Bronchial epithelial cell (primary cell): ENCODE results near the gene KCNN3. TPM values are rescaled to one million over a fixed set of nuclear protein-coding genes. Genes with fewer than 3 reads are reported as not detected.

Source experiments
- DNase-seq: peaks from one replicate; pipeline ENCODE4 v3.0.0-alpha.2; 2010; ENCODE audit warnings: low read depth
- FAIRE-seq: peaks from 2 replicates; lab custom pipeline; 2011; peaks lifted over from hg19 to GRCh38; lab: Jason Lieb, UNC
- H3K27me3 ChIP-seq: 2 replicates; pipeline ENCODE4 v1.5.1; 2011; ENCODE audit warnings: low read length; ENCODE audit not compliant: control insufficient read depth, insufficient read depth
- H3K36me3 ChIP-seq: 2 replicates; pipeline ENCODE4 v1.5.1; 2011; ENCODE audit warnings: low read length; ENCODE audit not compliant: control insufficient read depth, insufficient read depth
- H3K4me3 ChIP-seq: 2 replicates; pipeline ENCODE4 v1.5.1; 2011; ENCODE audit warnings: mild to moderate bottlenecking, low read depth, low read length, control low read depth
- CTCF ChIP-seq: IDR thresholded peaks from 2 replicates; pipeline ENCODE4 v1.5.1; 2011; ENCODE audit warnings: mild to moderate bottlenecking, moderate library complexity, low read length, control low read depth, inconsistent platforms; ENCODE audit not compliant: insufficient read depth, severe bottlenecking
- total RNA-seq: library from RNA; depleted of rRNA; stranded (reverse); fragments of >200 nt; gene quantifications from 2 replicates; pipeline ENCODE4 v1.2.1, GENCODE V29; 2014

KCNN3 gene
- total RNA-seq, 1 donor from 2014 or later, result under 0.01 TPM

GRCh38 chr1:154851392-154852177, 18.5 kb downstream of the KCNN3 start:
- no peak for DNase-seq
- TF ChIP-seq CTCF, result no peak
- Histone ChIP-seq H3K4me3 (no peak overlapping the region), H3K27me3 (peaks cover 3% of the 10 kb centered on the region), H3K36me3 (no peaks in the 10 kb centered on the region)
- FAIRE-seq, result no peak

DNA sequence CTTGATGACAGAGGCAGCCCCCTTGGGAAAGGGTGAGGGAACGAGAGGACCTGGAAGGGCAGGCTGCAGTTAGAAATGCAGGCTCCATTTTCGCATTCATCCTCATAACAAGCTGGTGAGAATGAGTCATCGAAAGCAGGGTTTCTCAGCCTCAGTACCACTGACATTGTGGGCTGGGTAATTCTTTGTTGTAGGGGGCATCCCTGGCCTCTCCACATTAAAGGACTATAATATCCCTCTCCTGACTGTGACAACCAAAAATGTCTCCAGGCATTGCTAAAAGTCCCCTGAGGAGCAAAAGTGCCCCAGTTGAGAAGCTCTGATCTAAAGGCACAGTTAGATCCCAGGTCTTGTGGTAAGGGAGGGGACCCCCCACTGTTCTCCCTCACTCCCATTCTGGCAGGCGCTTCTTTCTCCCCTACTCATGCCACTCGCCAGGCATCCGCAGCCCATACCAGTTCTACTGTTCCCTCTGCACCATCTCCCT, 20.4 kb downstream of the KCNN3 start:
- no peak overlapping the region for H3K4me3 ChIP-seq
- FAIRE-seq (no peak), DNase-seq (no peak)
- no peaks in the 10 kb centered on the region for H3K36me3 ChIP-seq
- no peak for TF ChIP-seq CTCF
- peaks cover 5% of the 10 kb centered on the region for H3K27me3 ChIP-seq

DNA sequence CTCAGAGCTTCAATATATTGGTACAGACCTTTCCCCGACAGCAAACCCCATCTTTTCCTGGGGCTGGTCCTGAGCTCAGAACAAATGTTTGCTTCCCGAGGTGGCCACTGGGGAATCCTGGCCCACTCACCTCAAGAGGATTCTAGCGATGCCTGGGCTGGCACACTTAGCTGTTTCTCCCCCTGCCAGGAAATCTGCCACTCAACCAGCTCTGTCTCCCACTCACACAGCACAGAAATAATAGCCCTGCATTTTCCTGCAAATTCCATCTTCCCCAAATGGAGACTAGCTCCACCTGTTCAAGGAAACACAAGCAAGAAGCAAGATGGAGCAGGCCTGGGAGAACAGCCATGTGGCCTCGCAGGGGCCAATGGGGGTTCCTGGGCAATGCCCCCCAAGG, 21.1 kb downstream of the KCNN3 start:
- DNase-seq (no peak), FAIRE-seq (no peak)
- H3K27me3 ChIP-seq, result peaks cover 7% of the 10 kb centered on the region
- TF ChIP-seq CTCF, result no peak
- no peaks in the 10 kb centered on the region for H3K36me3 ChIP-seq
- H3K4me3 ChIP-seq, result no peak overlapping the region

DNA sequence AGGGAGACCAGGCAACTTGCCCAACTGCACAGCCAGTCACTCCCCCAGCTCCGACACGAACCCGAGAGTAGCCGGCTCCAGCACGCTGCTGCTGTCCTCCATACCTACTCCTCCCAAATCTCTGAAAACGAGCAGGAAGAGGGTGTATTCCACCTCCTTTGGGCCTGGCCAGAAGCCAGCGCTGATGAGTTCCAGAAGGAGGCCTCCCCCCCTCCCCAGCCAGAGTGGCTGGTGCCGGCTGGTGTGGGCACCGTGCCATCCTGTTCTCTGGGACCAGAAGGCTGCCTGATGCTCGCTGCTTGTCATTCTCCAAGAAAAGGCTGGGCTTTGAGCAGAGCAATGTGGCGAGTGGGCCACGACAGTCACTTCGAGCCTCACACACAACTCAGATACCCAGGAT, 22.2 kb downstream of the KCNN3 start:
- Histone ChIP-seq H3K36me3 (no peaks in the 10 kb centered on the region), H3K4me3 (no peak overlapping the region), H3K27me3 (peaks cover 11% of the 10 kb centered on the region)
- TF ChIP-seq CTCF, result no peak
- DNase-seq (no peak), FAIRE-seq (no peak)

DNA sequence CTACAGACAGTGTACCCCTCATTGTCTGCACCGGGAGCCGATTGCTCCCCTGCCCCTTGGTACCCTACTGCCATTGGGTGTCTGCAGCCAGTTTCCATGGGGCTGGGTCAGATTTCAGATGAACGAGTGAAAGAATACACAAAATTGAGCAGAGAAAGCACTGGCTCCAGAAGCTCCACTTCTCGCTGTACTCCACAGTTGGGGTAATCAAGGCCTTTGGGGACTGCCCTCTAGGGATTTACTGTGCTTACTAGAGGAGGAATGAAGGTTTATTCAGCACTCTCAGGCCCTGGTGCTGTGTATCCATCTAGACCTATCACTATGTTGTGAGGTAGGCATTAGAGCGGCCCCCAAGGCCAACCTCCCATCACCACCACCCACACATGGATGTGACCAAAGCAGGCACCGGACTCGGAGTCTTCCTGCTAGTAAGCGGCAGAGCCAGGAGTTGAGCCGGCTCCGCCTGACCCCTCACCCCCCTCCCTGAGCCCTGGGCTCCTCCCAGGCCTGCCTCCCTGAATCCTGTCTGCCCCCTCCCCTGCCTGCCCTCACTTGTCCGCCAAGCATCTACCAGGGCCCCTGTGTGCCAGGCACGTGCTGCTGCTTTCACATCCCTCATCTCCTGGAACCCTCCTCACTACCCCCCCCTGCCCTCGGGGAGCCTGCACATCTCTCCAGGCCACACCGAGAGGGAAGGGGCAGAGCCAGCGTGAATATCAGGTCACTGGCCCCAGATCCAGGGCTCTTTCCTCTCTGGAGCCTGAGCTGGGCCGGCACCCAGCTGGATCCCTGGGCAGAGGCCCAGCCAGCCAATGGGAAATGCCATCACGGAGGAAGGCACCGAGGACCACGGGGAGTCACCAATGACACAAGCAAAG, 23.3 kb downstream of the KCNN3 start:
- FAIRE-seq, result no peak
- Histone ChIP-seq H3K27me3 (peaks cover 11% of the 10 kb centered on the region), H3K36me3 (no peaks in the 10 kb centered on the region), H3K4me3 (no peak overlapping the region)
- no peak for DNase-seq
- TF ChIP-seq CTCF, result no peak
